Progenitor cell of endocrine pancreas (in vitro differentiated cells): ENCODE data around the gene MMP17. TPM values are rescaled to one million over a fixed set of nuclear protein-coding genes. Genes with fewer than 3 reads are reported as not detected.

Experiments used
- DNase-seq: peaks from one replicate; pipeline ENCODE4 v3.0.0; 2021; ENCODE audit warnings: low spot score; ENCODE audit not compliant: unreplicated experiment
- H3K27ac Mint-ChIP-seq: 2 replicates; pipeline ENCODE4 v1.8.0; 2021; ENCODE audit warnings: mild to moderate bottlenecking, moderate library complexity, mixed read lengths
- H3K27me3 Mint-ChIP-seq: 2 replicates; pipeline ENCODE4 v1.8.0; 2021; ENCODE audit warnings: mixed read lengths
- H3K36me3 Mint-ChIP-seq: 2 replicates; pipeline ENCODE4 v1.8.0; 2022; ENCODE audit warnings: mixed read lengths; ENCODE audit not compliant: insufficient read depth
- H3K4me1 Mint-ChIP-seq: 2 replicates; pipeline ENCODE4 v1.8.0; 2021; ENCODE audit warnings: low read depth, mixed read lengths
- H3K4me3 Mint-ChIP-seq: 2 replicates; pipeline ENCODE4 v1.8.0; 2021; ENCODE audit warnings: low read depth, mild to moderate bottlenecking, moderate library complexity, mixed read lengths
- H3K9me3 Mint-ChIP-seq: 2 replicates; pipeline ENCODE4 v1.8.0; 2021; ENCODE audit warnings: low read depth, mixed read lengths
- total RNA-seq: library from RNA; stranded (reverse); gene quantifications from 2 replicates; pipeline ENCODE4 v1.2.1, GENCODE V29; 2021
- TF ChIP-seq, protein P1 (sequence below): fragments of 200-600 bp; sonication (generic); IDR thresholded peaks from one replicate; pipeline ENCODE4 v1.5.0; 2021; ENCODE audit warnings: antibody characterized with exemption, mild to moderate bottlenecking; ENCODE audit not compliant: unreplicated experiment

MMP17 gene
- total RNA-seq, 1 donor from 2014 or later: 0.48 TPM

DNA sequence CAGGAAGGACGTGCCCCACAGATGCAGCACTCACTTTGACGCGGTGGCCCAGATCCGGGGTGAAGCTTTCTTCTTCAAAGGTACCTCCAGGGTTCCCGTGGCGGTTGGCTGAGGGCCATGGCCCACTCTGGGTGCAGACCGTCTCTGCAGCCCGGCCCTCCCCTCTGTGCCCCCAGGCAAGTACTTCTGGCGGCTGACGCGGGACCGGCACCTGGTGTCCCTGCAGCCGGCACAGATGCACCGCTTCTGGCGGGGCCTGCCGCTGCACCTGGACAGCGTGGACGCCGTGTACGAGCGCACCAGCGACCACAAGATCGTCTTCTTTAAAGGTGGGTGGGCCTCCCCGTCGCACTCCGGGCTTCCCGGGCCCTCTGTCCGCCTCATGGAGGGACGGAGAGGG, 16.9 kb downstream of the MMP17 start:
- Mint-ChIP-seq H3K36me3 (no peaks in the 10 kb centered on the region), H3K27ac (no peak overlapping the region), H3K4me3 (no peak overlapping the region)

DNA sequence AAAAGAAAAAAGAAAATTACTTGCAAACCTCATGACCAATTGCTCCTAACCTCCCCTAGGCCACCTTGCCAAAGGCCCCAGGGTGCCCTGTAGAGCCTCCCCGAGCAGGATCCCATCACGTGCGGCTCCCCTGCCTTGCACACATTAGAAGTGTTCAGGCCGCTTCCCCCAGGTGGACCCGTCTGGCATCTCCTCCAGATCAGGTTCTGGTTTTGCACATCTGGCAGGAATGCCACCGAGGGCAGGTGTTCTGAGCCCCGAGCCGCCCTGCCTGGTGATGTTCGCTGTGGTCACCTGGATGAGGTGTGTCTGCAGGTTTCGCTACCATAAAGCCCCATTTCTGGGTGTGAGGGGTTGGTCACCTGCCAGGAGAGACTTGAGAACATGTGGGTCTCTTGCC, 19.3 kb downstream of the MMP17 start:
- DNase-seq: no peak
- H3K27ac Mint-ChIP-seq: no peak overlapping the region
- TF ChIP-seq, protein P1, sequence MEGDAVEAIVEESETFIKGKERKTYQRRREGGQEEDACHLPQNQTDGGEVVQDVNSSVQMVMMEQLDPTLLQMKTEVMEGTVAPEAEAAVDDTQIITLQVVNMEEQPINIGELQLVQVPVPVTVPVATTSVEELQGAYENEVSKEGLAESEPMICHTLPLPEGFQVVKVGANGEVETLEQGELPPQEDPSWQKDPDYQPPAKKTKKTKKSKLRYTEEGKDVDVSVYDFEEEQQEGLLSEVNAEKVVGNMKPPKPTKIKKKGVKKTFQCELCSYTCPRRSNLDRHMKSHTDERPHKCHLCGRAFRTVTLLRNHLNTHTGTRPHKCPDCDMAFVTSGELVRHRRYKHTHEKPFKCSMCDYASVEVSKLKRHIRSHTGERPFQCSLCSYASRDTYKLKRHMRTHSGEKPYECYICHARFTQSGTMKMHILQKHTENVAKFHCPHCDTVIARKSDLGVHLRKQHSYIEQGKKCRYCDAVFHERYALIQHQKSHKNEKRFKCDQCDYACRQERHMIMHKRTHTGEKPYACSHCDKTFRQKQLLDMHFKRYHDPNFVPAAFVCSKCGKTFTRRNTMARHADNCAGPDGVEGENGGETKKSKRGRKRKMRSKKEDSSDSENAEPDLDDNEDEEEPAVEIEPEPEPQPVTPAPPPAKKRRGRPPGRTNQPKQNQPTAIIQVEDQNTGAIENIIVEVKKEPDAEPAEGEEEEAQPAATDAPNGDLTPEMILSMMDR: no peak
- no peaks in the 10 kb centered on the region for H3K36me3 Mint-ChIP-seq
- no peaks in the 10 kb centered on the region for H3K4me1 Mint-ChIP-seq
- H3K27me3 Mint-ChIP-seq: no peaks in the 10 kb centered on the region
- H3K9me3 Mint-ChIP-seq: no peaks in the 10 kb centered on the region
- no peak overlapping the region for H3K4me3 Mint-ChIP-seq

More for the DNA sequence above, 16.9 kb downstream of the MMP17 start:
- TF ChIP-seq, protein P1: no peak
- no peak for DNase-seq
- H3K27me3 Mint-ChIP-seq: no peaks in the 10 kb centered on the region
- H3K4me1 Mint-ChIP-seq: peaks cover 3% of the 10 kb centered on the region
- H3K9me3 Mint-ChIP-seq: no peaks in the 10 kb centered on the region

GRCh38 chr12:131848753-131849152, 20.6 kb downstream of the MMP17 start:
- Mint-ChIP-seq H3K27me3 (no peaks in the 10 kb centered on the region), H3K27ac (no peak overlapping the region), H3K9me3 (no peaks in the 10 kb centered on the region), H3K4me3 (no peak overlapping the region), H3K4me1 (no peaks in the 10 kb centered on the region), H3K36me3 (no peaks in the 10 kb centered on the region)
- no peak for DNase-seq
- TF ChIP-seq, protein P1: no peak

- Mint-ChIP-seq H3K27ac (no peak overlapping the region), H3K9me3 (no peaks in the 10 kb centered on the region), H3K36me3 (no peaks in the 10 kb centered on the region), H3K27me3 (peaks cover 2% of the 10 kb centered on the region), H3K4me1 (no peaks in the 10 kb centered on the region), H3K4me3 (no peak overlapping the region)
- TF ChIP-seq, protein P1: no peak
- DNase-seq: no peak
Observed at GRCh38 chr12:131849700-131850553, 21.7 kb downstream of the MMP17 start.

DNA sequence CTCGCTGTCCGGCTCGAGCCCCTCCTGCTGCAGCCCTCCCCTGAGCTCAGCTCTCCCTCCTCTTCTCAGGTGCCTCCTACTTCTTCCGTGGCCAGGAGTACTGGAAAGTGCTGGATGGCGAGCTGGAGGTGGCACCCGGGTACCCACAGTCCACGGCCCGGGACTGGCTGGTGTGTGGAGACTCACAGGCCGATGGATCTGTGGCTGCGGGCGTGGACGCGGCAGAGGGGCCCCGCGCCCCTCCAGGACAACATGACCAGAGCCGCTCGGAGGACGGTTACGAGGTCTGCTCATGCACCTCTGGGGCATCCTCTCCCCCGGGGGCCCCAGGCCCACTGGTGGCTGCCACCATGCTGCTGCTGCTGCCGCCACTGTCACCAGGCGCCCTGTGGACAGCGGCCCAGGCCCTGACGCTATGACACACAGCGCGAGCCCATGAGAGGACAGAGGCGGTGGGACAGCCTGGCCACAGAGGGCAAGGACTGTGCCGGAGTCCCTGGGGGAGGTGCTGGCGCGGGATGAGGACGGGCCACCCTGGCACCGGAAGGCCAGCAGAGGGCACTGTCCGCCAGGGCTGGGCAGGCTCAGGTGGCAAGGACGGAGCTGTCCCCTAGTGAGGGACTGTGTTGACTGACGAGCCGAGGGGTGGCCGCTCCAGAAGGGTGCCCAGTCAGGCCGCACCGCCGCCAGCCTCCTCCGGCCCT, 22.8 kb downstream of the MMP17 start:
- H3K27me3 Mint-ChIP-seq: peaks cover 7% of the 10 kb centered on the region
- no peak for DNase-seq
- H3K4me1 Mint-ChIP-seq: no peaks in the 10 kb centered on the region
- no peak overlapping the region for H3K27ac Mint-ChIP-seq
- H3K36me3 Mint-ChIP-seq: no peaks in the 10 kb centered on the region
- TF ChIP-seq, protein P1: peak; percentile 57
- H3K4me3 Mint-ChIP-seq: no peak overlapping the region
- H3K9me3 Mint-ChIP-seq: no peaks in the 10 kb centered on the region
